ENCODE measurements around the gene RARA.

DNA sequence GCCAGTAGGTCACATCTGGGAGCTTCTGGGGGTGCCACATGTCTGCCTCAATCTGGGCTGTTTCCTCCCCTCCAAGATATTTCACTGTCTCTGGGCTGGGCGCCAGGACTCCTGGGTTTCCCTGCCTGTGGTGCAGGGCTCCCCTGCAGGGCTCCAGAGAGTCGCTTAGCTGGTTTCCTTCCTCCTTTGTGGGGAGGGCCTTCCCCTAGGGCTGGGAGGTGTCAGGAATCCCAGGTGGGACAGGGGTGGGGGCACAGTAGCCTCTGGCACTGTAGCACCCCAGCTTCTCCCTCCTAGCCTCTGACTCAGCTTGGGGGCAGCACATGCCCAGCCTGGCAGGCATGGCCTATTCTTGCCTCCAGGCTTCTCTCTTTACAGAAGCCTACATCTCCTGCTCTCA is 2.6 kb downstream of the RARA start:
- TF ChIP-seq, protein P1, sequence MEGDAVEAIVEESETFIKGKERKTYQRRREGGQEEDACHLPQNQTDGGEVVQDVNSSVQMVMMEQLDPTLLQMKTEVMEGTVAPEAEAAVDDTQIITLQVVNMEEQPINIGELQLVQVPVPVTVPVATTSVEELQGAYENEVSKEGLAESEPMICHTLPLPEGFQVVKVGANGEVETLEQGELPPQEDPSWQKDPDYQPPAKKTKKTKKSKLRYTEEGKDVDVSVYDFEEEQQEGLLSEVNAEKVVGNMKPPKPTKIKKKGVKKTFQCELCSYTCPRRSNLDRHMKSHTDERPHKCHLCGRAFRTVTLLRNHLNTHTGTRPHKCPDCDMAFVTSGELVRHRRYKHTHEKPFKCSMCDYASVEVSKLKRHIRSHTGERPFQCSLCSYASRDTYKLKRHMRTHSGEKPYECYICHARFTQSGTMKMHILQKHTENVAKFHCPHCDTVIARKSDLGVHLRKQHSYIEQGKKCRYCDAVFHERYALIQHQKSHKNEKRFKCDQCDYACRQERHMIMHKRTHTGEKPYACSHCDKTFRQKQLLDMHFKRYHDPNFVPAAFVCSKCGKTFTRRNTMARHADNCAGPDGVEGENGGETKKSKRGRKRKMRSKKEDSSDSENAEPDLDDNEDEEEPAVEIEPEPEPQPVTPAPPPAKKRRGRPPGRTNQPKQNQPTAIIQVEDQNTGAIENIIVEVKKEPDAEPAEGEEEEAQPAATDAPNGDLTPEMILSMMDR (conservative IDR thresholded peaks at IDR 0.05 in 1 of 2, IDR thresholded peaks at IDR 0.05 in 1 of 2; ENCODE audit: low read depth in 1 of 2, low read length in 2 of 2): no peak
- TF ChIP-seq EZH2 (IDR thresholded peaks at IDR 0.05; ENCODE audit: low read length, missing control alignments): no peak

Measured in fibroblast of lung (primary cell).